Activated T-helper 17 cell treated with anti-CD3 and anti-CD28 coated beads, Interleukin-2, amount 50 U/mL, for 72 hours (primary cell): ENCODE data around the gene RRP7A. TPM values are rescaled to one million over a fixed set of nuclear protein-coding genes. Genes with fewer than 3 reads are reported as not detected.
"Not testable (repeated sequence)": the region's sequence is repeated elsewhere in the genome, so short reads cannot be mapped to it uniquely, and the experiment has no call there.

Source experiments
- ATAC-seq: fragments of 150-1000 bp; cut with Tn5 transposase; replicated peaks from 2 replicates; pipeline ENCODE4 v1.10.0; 2021; ENCODE audit warnings: mild to moderate bottlenecking, moderate library complexity
- H3K27ac Mint-ChIP-seq: one replicate; pipeline ENCODE4 v1.8.0; 2022; ENCODE audit warnings: mixed read lengths
- H3K27me3 Mint-ChIP-seq: one replicate; pipeline ENCODE4 v1.8.0; 2022; ENCODE audit warnings: mixed read lengths
- H3K36me3 Mint-ChIP-seq: one replicate; pipeline ENCODE4 v1.8.0; 2022; ENCODE audit warnings: low read depth, mild to moderate bottlenecking, mixed read lengths
- H3K4me1 Mint-ChIP-seq: one replicate; pipeline ENCODE4 v1.8.0; 2022; ENCODE audit warnings: mixed read lengths
- H3K4me3 Mint-ChIP-seq: one replicate; pipeline ENCODE4 v1.8.0; 2022; ENCODE audit warnings: mild to moderate bottlenecking, mixed read lengths
- H3K9me3 Mint-ChIP-seq: one replicate; pipeline ENCODE4 v1.8.0; 2022; ENCODE audit warnings: mixed read lengths
- total RNA-seq, 2 donors: library from RNA; stranded (reverse); gene quantifications; one replicate each; pipeline ENCODE4 v1.2.3, GENCODE V29; 2022

Gene RRP7A
- total RNA-seq, 2 donors from 2014 or later, result 37.6 to 83.4 TPM

- Mint-ChIP-seq H3K4me3 (peak overlapping the region; percentile 83), H3K27ac (peak overlapping the region; percentile 87), H3K36me3 (peaks cover 38% of the 10 kb centered on the region)
- H3K9me3 Mint-ChIP-seq, H3K27me3 Mint-ChIP-seq, H3K4me1 Mint-ChIP-seq: not testable (repeated sequence)
- ATAC-seq, result peak; percentile 25
Measured at GRCh38 chr22:42518638-42519524, 715 bp downstream of the RRP7A start.

GRCh38 chr22:42517103-42517502 is 2.5 kb downstream of the RRP7A start:
- H3K9me3 Mint-ChIP-seq, H3K27ac Mint-ChIP-seq, H3K27me3 Mint-ChIP-seq, H3K4me1 Mint-ChIP-seq, ATAC-seq, H3K4me3 Mint-ChIP-seq: not testable (repeated sequence)
- H3K36me3 Mint-ChIP-seq, result peaks cover 44% of the 10 kb centered on the region

GRCh38 chr22:42515896-42516295 is 3.7 kb downstream of the RRP7A start:
- no peak for ATAC-seq
- no peaks in the 10 kb centered on the region for H3K27me3 Mint-ChIP-seq
- H3K4me1 Mint-ChIP-seq, result peaks cover 7% of the 10 kb centered on the region
- H3K9me3 Mint-ChIP-seq, result no peaks in the 10 kb centered on the region
- no peak overlapping the region for H3K27ac Mint-ChIP-seq
- H3K4me3 Mint-ChIP-seq, result no peak overlapping the region
- peaks cover 44% of the 10 kb centered on the region for H3K36me3 Mint-ChIP-seq

GRCh38 chr22:42515304-42515703 is 4.3 kb downstream of the RRP7A start:
- not testable (repeated sequence) for ATAC-seq, H3K9me3 Mint-ChIP-seq, H3K27me3 Mint-ChIP-seq, H3K27ac Mint-ChIP-seq, H3K4me3 Mint-ChIP-seq, H3K4me1 Mint-ChIP-seq
- peaks cover 44% of the 10 kb centered on the region for H3K36me3 Mint-ChIP-seq

GRCh38 chr22:42514331-42514730 is 5.3 kb downstream of the RRP7A start:
- H3K27me3 Mint-ChIP-seq, H3K4me3 Mint-ChIP-seq, H3K27ac Mint-ChIP-seq, H3K9me3 Mint-ChIP-seq, ATAC-seq, H3K4me1 Mint-ChIP-seq: not testable (repeated sequence)
- H3K36me3 Mint-ChIP-seq, result peaks cover 43% of the 10 kb centered on the region

GRCh38 chr22:42512273-42512990 is 7.2 kb downstream of the RRP7A start:
- peaks cover 32% of the 10 kb centered on the region for H3K36me3 Mint-ChIP-seq
- H3K4me1 Mint-ChIP-seq, H3K4me3 Mint-ChIP-seq, H3K27ac Mint-ChIP-seq, H3K9me3 Mint-ChIP-seq, H3K27me3 Mint-ChIP-seq: not testable (repeated sequence)
- ATAC-seq, result peak; percentile 31

GRCh38 chr22:42511401-42511891 is 8.2 kb downstream of the RRP7A start:
- ATAC-seq, result no peak
- Mint-ChIP-seq H3K27me3 (no peaks in the 10 kb centered on the region), H3K36me3 (peaks cover 25% of the 10 kb centered on the region), H3K4me1 (no peaks in the 10 kb centered on the region), H3K27ac (no peak overlapping the region), H3K9me3 (no peaks in the 10 kb centered on the region), H3K4me3 (no peak overlapping the region)

- Mint-ChIP-seq H3K36me3 (peaks cover 11% of the 10 kb centered on the region), H3K4me3 (no peak overlapping the region), H3K9me3 (no peaks in the 10 kb centered on the region), H3K27me3 (no peaks in the 10 kb centered on the region), H3K4me1 (no peaks in the 10 kb centered on the region), H3K27ac (no peak overlapping the region)
- no peak for ATAC-seq
Measured at GRCh38 chr22:42509548-42509947, 10.0 kb downstream of the RRP7A start.

GRCh38 chr22:42508975-42509364 is 10.6 kb downstream of the RRP7A start:
- not testable (repeated sequence) for H3K27me3 Mint-ChIP-seq, H3K36me3 Mint-ChIP-seq, ATAC-seq, H3K4me3 Mint-ChIP-seq, H3K4me1 Mint-ChIP-seq, H3K9me3 Mint-ChIP-seq, H3K27ac Mint-ChIP-seq

GRCh38 chr22:42508327-42508974 is 11.1 kb downstream of the RRP7A start:
- ATAC-seq, H3K36me3 Mint-ChIP-seq, H3K4me1 Mint-ChIP-seq, H3K4me3 Mint-ChIP-seq, H3K9me3 Mint-ChIP-seq, H3K27ac Mint-ChIP-seq, H3K27me3 Mint-ChIP-seq: not testable (repeated sequence)

GRCh38 chr22:42500836-42501179 is 18.8 kb downstream of the RRP7A start:
- Mint-ChIP-seq H3K4me3 (peak overlapping the region; percentile 56), H3K36me3 (no peaks in the 10 kb centered on the region), H3K4me1 (peaks cover 6% of the 10 kb centered on the region), H3K27ac (no peak overlapping the region), H3K9me3 (no peaks in the 10 kb centered on the region), H3K27me3 (no peaks in the 10 kb centered on the region)
- no peak for ATAC-seq

GRCh38 chr22:42500161-42500835 is 19.3 kb downstream of the RRP7A start:
- H3K36me3 Mint-ChIP-seq, result no peaks in the 10 kb centered on the region
- H3K9me3 Mint-ChIP-seq, result no peaks in the 10 kb centered on the region
- no peak overlapping the region for H3K27ac Mint-ChIP-seq
- ATAC-seq, result peak; percentile 97
- H3K27me3 Mint-ChIP-seq, result no peaks in the 10 kb centered on the region
- peaks cover 6% of the 10 kb centered on the region for H3K4me1 Mint-ChIP-seq
- H3K4me3 Mint-ChIP-seq, result peak overlapping the region; percentile 56

GRCh38 chr22:42499773-42500160 is 19.8 kb downstream of the RRP7A start:
- H3K4me1 Mint-ChIP-seq, H3K36me3 Mint-ChIP-seq, H3K27me3 Mint-ChIP-seq, ATAC-seq, H3K9me3 Mint-ChIP-seq, H3K27ac Mint-ChIP-seq: not testable (repeated sequence)
- H3K4me3 Mint-ChIP-seq, result peak overlapping the region; percentile 56

GRCh38 chr22:42495533-42496141 is 24.0 kb downstream of the RRP7A start:
- ATAC-seq, H3K9me3 Mint-ChIP-seq, H3K27me3 Mint-ChIP-seq, H3K4me1 Mint-ChIP-seq, H3K36me3 Mint-ChIP-seq, H3K27ac Mint-ChIP-seq, H3K4me3 Mint-ChIP-seq: not testable (repeated sequence)
